Breast epithelium (tissue), 3 donors: ENCODE data around the gene DEFB127. TPM values are rescaled to one million over a fixed set of nuclear protein-coding genes. Genes with fewer than 3 reads are reported as not detected.

Experiments used
- total RNA-seq, 3 donors: library from RNA; depleted of rRNA; stranded (reverse); fragments of >200 nt; gene quantifications; one replicate each; pipeline ENCODE4 v1.1.0, GENCODE V29; 2016

Gene DEFB127
- total RNA-seq, 3 donors from 2014 or later: not detected

Other genes starting within 250 kb of the DEFB127 start
- gene DEFB125, start 69.8 kb upstream of the DEFB127 start, total RNA-seq: not detected
- not detected for gene DEFB126, start 14.9 kb upstream of the DEFB127 start, total RNA-seq
- gene DEFB128, start 32.3 kb downstream of the DEFB127 start, total RNA-seq: not detected
- not detected for gene DEFB129, start 69.8 kb downstream of the DEFB127 start, total RNA-seq
- gene DEFB132, start 100.3 kb downstream of the DEFB127 start, total RNA-seq: under 1 TPM; 0.29 to 0.96 (median 0.33) TPM
- 1 to 10 TPM; 2.6 to 9.2 (median 6.1) TPM for gene C20orf96, start 133.3 kb downstream of the DEFB127 start, total RNA-seq
- gene ZCCHC3, start 140.1 kb downstream of the DEFB127 start, total RNA-seq: 10 to 100 TPM; 10.1 to 14.0 (median 11.5) TPM
- gene SOX12, start 168.1 kb downstream of the DEFB127 start, total RNA-seq: 1 to 10 TPM; 1.1 to 3.7 (median 3.3) TPM
- gene NRSN2, start 189.7 kb downstream of the DEFB127 start, total RNA-seq: 10 to 100 TPM in 2 of 3 donors, 1 to 10 TPM in 1; 9.4 to 22.3 (median 21.8) TPM
- gene TRIB3, start 223.3 kb downstream of the DEFB127 start, total RNA-seq: 10 to 100 TPM in 2 of 3 donors, 1 to 10 TPM in 1; 4.5 to 18.0 (median 14.5) TPM